Activated B cell treated with CpG ODN at 0.5 μM for 24 hours (primary cell): ENCODE measurements around the gene AHNAK2. TPM values are rescaled to one million over a fixed set of nuclear protein-coding genes. Genes with fewer than 3 reads are reported as not detected.

ENCODE experiments used
- ATAC-seq: fragments of 200-7000 bp; cut with Tn5 transposase; one replicate; pipeline ENCODE4 v1.10.0; 2021; ENCODE audit warnings: low read depth, mild to moderate bottlenecking, moderate library complexity
- CTCF ChIA-PET: fragments of 350-600 bp; sonication (Branson Sonifier 250); formaldehyde crosslinking; loops from one replicate; lab custom pipeline; 2021; ENCODE audit warnings: antibody characterized with exemption; lab: Charles Lee
- POLR2A ChIA-PET: fragments of 350-600 bp; sonication (Branson Sonifier 250); formaldehyde crosslinking; loops from one replicate; lab custom pipeline; 2021; ENCODE audit warnings: antibody characterized with exemption; lab: Charles Lee
- DNase-seq: peaks from one replicate; pipeline ENCODE4 v3.0.0; 2022
- H3K27ac Mint-ChIP-seq: one replicate; pipeline ENCODE4 v1.8.0; 2020; ENCODE audit warnings: mixed read lengths
- H3K27me3 Mint-ChIP-seq: one replicate; pipeline ENCODE4 v1.8.0; 2021; ENCODE audit warnings: mixed read lengths
- H3K36me3 Mint-ChIP-seq: one replicate; pipeline ENCODE4 v1.8.0; 2021; ENCODE audit warnings: low read depth, mixed read lengths
- H3K4me1 Mint-ChIP-seq: one replicate; pipeline ENCODE4 v1.8.0; 2021; ENCODE audit warnings: mixed read lengths
- H3K4me3 Mint-ChIP-seq: one replicate; pipeline ENCODE4 v1.8.0; 2020; ENCODE audit warnings: mild to moderate bottlenecking, mixed read lengths
- H3K9me3 Mint-ChIP-seq: one replicate; pipeline ENCODE4 v1.8.0; 2020; ENCODE audit warnings: mixed read lengths
- intact Hi-C: fragments of 100-400 bp; cut with micrococcal nuclease; formaldehyde crosslinking; loops from one replicate; pipeline ENCODE4 v1.15.1; 2024
- total RNA-seq: library from RNA; stranded (reverse); gene quantifications from 2 replicates; pipeline ENCODE4 v1.2.3, GENCODE V29; 2022
- TF ChIP-seq, protein P1 (sequence below): fragments of 200-600 bp; IDR thresholded peaks from one replicate; pipeline ENCODE4 v1.8.0; 2022; ENCODE audit warnings: antibody characterized with exemption, mild to moderate bottlenecking

The AHNAK2 gene
- total RNA-seq, 1 donor from 2014 or later, result not detected

DNA sequence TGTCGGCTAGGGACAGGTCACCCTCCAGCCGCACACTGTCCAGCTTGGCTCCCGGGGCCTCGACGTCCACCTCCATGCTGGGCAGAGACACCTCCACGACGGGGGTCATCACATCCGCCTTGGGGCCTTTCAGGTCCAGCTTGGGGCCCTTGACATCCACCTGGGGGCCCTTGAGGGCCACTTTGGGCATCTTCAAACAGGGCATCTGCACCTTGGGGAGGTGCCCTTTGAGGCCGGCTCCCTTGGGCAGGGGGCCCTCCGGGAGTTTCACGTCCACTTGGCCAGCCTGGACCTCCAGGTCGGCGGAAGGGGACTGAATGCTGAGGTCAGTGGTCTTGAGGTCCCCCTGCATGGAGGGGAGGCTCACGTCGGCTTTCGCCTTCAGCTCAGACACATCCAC is 35.6 kb downstream of the AHNAK2 start:
- no peak for ATAC-seq
- TF ChIP-seq, protein P1, sequence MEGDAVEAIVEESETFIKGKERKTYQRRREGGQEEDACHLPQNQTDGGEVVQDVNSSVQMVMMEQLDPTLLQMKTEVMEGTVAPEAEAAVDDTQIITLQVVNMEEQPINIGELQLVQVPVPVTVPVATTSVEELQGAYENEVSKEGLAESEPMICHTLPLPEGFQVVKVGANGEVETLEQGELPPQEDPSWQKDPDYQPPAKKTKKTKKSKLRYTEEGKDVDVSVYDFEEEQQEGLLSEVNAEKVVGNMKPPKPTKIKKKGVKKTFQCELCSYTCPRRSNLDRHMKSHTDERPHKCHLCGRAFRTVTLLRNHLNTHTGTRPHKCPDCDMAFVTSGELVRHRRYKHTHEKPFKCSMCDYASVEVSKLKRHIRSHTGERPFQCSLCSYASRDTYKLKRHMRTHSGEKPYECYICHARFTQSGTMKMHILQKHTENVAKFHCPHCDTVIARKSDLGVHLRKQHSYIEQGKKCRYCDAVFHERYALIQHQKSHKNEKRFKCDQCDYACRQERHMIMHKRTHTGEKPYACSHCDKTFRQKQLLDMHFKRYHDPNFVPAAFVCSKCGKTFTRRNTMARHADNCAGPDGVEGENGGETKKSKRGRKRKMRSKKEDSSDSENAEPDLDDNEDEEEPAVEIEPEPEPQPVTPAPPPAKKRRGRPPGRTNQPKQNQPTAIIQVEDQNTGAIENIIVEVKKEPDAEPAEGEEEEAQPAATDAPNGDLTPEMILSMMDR, result no peak
- ChIA-PET POLR2A (interaction anchor here (0.6 kb wide), 1 partner anchor 108 kb away, joined by 10 read pairs; no protein-coding TSS in a partner anchor), CTCF (no interaction called here)
- Mint-ChIP-seq H3K9me3 (no peaks in the 10 kb centered on the region), H3K4me3 (no peak overlapping the region), H3K4me1 (no peaks in the 10 kb centered on the region), H3K27ac (no peak overlapping the region), H3K36me3 (peaks cover 4% of the 10 kb centered on the region), H3K27me3 (no peaks in the 10 kb centered on the region)
- DNase-seq, result no peak
- intact Hi-C loops, result no loop called here

GRCh38 chr14:104941508-104942365 is 36.4 kb downstream of the AHNAK2 start:
- DNase-seq, result no peak
- no peak for ATAC-seq
- TF ChIP-seq, protein P1, result no peak
- CTCF ChIA-PET, result no interaction called here
- POLR2A ChIA-PET, result no interaction called here
- H3K4me3 Mint-ChIP-seq, result no peak overlapping the region
- peaks cover 4% of the 10 kb centered on the region for H3K36me3 Mint-ChIP-seq
- no peaks in the 10 kb centered on the region for H3K27me3 Mint-ChIP-seq
- no peaks in the 10 kb centered on the region for H3K4me1 Mint-ChIP-seq
- no peaks in the 10 kb centered on the region for H3K9me3 Mint-ChIP-seq
- H3K27ac Mint-ChIP-seq, result no peak overlapping the region
- intact Hi-C loops, result no loop called here

GRCh38 chr14:104940526-104941150 is 37.5 kb downstream of the AHNAK2 start:
- Mint-ChIP-seq H3K27me3 (no peaks in the 10 kb centered on the region), H3K9me3 (no peaks in the 10 kb centered on the region), H3K36me3 (peaks cover 4% of the 10 kb centered on the region), H3K4me3 (no peak overlapping the region), H3K4me1 (no peaks in the 10 kb centered on the region), H3K27ac (no peak overlapping the region)
- CTCF ChIA-PET, result interaction anchor here (0.8 kb wide), 1 partner anchor 42 kb away, joined by 5 read pairs; no protein-coding TSS in a partner anchor
- TF ChIP-seq, protein P1, result no peak
- POLR2A ChIA-PET, result no interaction called here
- intact Hi-C loops, result no loop called here
- DNase-seq (peak; percentile 14), ATAC-seq (no peak)

- H3K27me3 Mint-ChIP-seq, result no peaks in the 10 kb centered on the region
- no peak for ATAC-seq
Measured at GRCh38 chr14:104939666-104940410, 38.3 kb downstream of the AHNAK2 start.

More at GRCh38 chr14:104939666-104940410, 38.3 kb downstream of the AHNAK2 start:
- DNase-seq, result peak; percentile 10
- Mint-ChIP-seq H3K36me3 (peaks cover 4% of the 10 kb centered on the region), H3K4me1 (peaks cover 3% of the 10 kb centered on the region), H3K9me3 (no peaks in the 10 kb centered on the region), H3K4me3 (no peak overlapping the region), H3K27ac (no peak overlapping the region)
- ChIA-PET POLR2A (interaction anchor here (0.5 to 10.5 kb wide), 3 partner anchors 17 to 42 kb away, joined by 3 to 114 read pairs (median 7); partner anchors contain the start of gene PLD4), CTCF (interaction anchor here (0.8 kb wide), 1 partner anchor 41 kb away, joined by 5 read pairs; no protein-coding TSS in a partner anchor)
- intact Hi-C loops, result no loop called here
- TF ChIP-seq, protein P1, result no peak
